KMS-11 (cell line): ENCODE measurements around the gene ZNF764.

ENCODE experiments used
- H2AFZ ChIP-seq: fragments of 200-600 bp; sonication (generic); 2 replicates; pipeline ENCODE4 v1.6.1; 2016; ENCODE audit warnings: antibody characterized with exemption, mixed run types, low read depth
- H3K27ac ChIP-seq: fragments of 200-600 bp; sonication (generic); 2 replicates; pipeline ENCODE4 v1.6.1; 2016; ENCODE audit warnings: mild to moderate bottlenecking, mixed run types
- H3K27me3 ChIP-seq: fragments of 200-600 bp; sonication (generic); 2 replicates; pipeline ENCODE4 v1.6.1; 2017; ENCODE audit warnings: mild to moderate bottlenecking, low read depth, mixed run types, moderate library complexity; ENCODE audit not compliant: insufficient read depth
- H3K36me3 ChIP-seq: fragments of 200-600 bp; sonication (generic); 2 replicates; pipeline ENCODE4 v1.6.1; 2017; ENCODE audit warnings: mild to moderate bottlenecking, mixed run types; ENCODE audit not compliant: insufficient read depth
- H3K4me1 ChIP-seq: fragments of 200-600 bp; sonication (generic); 2 replicates; pipeline ENCODE4 v1.6.1; 2016; ENCODE audit warnings: mild to moderate bottlenecking, low read depth, mixed run types; ENCODE audit not compliant: poor library complexity, severe bottlenecking
- H3K4me2 ChIP-seq: fragments of 200-600 bp; sonication (generic); 2 replicates; pipeline ENCODE4 v1.7.0; 2016; ENCODE audit warnings: mild to moderate bottlenecking, mixed run types
- H3K4me3 ChIP-seq: fragments of 200-600 bp; sonication (generic); IDR thresholded peaks from 2 replicates; pipeline ENCODE4 v1.6.1; 2017; ENCODE audit warnings: low read depth, low read length, mixed read lengths; ENCODE audit not compliant: insufficient read depth
- H3K79me2 ChIP-seq: fragments of 200-600 bp; sonication (generic); 2 replicates; pipeline ENCODE4 v1.6.1; 2016; ENCODE audit warnings: low read depth, mixed run types; ENCODE audit not compliant: insufficient read depth
- H3K9ac ChIP-seq: fragments of 200-600 bp; sonication (generic); 2 replicates; pipeline ENCODE4 v1.6.1; 2016; ENCODE audit warnings: mild to moderate bottlenecking, mixed run types
- H4K20me1 ChIP-seq: fragments of 200-600 bp; sonication (generic); 2 replicates; pipeline ENCODE4 v1.6.1; 2016; ENCODE audit warnings: mild to moderate bottlenecking, mixed run types; ENCODE audit not compliant: insufficient read depth
- TF ChIP-seq, protein P1 (sequence below): fragments of 200-600 bp; sonication (generic); conservative IDR thresholded peaks from 2 replicates; pipeline ENCODE4 v1.6.1; 2017; ENCODE audit warnings: low read depth, mild to moderate bottlenecking, antibody characterized with exemption, low read length, moderate library complexity, mixed read lengths

Gene ZNF764

DNA sequence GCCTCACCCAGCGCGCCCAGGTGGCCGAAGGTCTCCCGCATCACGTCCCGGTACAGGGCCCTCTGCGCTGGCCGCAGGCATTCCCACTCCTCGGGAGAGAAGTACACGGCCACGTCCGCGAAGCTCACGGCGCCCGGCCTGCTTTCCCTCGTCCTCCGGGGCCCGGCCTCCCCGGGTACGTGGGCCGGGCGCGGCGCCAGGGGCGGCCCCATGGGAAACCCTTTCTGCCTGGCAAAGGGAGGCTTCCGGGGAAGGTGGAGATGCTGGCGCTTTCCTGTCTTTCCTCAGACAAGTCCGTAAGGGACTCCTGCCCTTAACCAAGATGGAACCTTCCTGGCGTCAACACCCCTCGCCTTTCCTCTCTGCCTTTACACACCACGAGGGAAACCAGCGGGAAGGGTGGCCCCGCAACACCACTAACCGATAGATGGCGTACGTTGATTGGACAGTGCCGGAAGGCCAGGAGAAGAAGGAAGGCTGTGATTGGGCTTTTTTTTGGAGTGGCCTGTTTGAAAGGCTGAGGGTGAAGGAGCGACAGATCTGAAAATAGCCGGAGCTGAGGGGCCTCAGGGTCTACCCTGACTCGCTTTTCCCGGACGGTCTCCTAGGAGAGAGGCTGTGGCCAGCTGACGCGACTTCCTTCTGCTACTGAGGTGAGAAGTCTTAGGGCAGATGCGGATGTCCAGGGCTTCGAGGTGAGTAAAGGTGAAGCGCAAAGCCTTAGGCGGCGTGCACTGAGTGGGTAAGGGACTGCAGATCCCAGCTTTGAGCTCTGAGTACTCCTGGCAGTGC is 27.4 kb upstream of the ZNF764 start, which contains the start of gene ZNF785:
ZNF785 (minus strand) TSS at position 298 of the 792 bp plus-strand sequence; CDS start at position 212, 86 bp downstream.
- Histone ChIP-seq H3K79me2 (no peaks in the 10 kb centered on the region), H3K36me3 (no peaks in the 10 kb centered on the region), H3K4me2 (no peak within 1 kb of the TSS), H3K9ac (no peak within 1 kb of the TSS), H3K27me3 (no peaks in the 10 kb centered on the region), H3K4me1 (no peaks in the 10 kb centered on the region), H3K4me3 (no peak within 1 kb of the TSS), H4K20me1 (no peaks in the 10 kb centered on the region), H2AFZ (no peak within 1 kb of the TSS), H3K27ac (no peak within 1 kb of the TSS)
- TF ChIP-seq, protein P1, sequence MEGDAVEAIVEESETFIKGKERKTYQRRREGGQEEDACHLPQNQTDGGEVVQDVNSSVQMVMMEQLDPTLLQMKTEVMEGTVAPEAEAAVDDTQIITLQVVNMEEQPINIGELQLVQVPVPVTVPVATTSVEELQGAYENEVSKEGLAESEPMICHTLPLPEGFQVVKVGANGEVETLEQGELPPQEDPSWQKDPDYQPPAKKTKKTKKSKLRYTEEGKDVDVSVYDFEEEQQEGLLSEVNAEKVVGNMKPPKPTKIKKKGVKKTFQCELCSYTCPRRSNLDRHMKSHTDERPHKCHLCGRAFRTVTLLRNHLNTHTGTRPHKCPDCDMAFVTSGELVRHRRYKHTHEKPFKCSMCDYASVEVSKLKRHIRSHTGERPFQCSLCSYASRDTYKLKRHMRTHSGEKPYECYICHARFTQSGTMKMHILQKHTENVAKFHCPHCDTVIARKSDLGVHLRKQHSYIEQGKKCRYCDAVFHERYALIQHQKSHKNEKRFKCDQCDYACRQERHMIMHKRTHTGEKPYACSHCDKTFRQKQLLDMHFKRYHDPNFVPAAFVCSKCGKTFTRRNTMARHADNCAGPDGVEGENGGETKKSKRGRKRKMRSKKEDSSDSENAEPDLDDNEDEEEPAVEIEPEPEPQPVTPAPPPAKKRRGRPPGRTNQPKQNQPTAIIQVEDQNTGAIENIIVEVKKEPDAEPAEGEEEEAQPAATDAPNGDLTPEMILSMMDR, result no peak

DNA sequence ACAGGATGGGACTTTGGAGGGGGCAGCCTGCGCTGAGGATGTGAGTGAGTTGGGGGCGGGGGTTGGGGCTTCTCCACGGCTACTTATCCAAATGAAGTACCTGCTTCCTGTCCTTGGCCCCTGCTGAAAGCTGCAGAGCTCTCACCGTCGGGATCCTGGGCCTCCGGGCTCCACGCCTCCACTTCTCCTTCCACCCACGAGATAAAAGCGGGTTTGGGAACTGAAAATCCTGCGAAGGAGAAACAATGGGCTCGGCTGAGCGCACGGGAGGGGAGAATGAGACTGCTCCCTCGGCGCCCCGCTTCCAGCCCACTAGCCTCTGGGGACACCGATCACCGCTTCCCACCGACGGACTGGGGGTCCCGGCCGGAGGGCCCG is 26.8 kb upstream of the ZNF764 start:
- H4K20me1 ChIP-seq, result no peaks in the 10 kb centered on the region
- no peaks in the 10 kb centered on the region for H3K36me3 ChIP-seq
- H3K9ac ChIP-seq, result no peak overlapping the region
- no peak overlapping the region for H3K4me2 ChIP-seq
- H3K27me3 ChIP-seq, result no peaks in the 10 kb centered on the region
- no peak overlapping the region for H3K27ac ChIP-seq
- no peak overlapping the region for H2AFZ ChIP-seq
- no peak overlapping the region for H3K4me3 ChIP-seq
- no peaks in the 10 kb centered on the region for H3K79me2 ChIP-seq
- no peaks in the 10 kb centered on the region for H3K4me1 ChIP-seq
- TF ChIP-seq, protein P1, result no peak

DNA sequence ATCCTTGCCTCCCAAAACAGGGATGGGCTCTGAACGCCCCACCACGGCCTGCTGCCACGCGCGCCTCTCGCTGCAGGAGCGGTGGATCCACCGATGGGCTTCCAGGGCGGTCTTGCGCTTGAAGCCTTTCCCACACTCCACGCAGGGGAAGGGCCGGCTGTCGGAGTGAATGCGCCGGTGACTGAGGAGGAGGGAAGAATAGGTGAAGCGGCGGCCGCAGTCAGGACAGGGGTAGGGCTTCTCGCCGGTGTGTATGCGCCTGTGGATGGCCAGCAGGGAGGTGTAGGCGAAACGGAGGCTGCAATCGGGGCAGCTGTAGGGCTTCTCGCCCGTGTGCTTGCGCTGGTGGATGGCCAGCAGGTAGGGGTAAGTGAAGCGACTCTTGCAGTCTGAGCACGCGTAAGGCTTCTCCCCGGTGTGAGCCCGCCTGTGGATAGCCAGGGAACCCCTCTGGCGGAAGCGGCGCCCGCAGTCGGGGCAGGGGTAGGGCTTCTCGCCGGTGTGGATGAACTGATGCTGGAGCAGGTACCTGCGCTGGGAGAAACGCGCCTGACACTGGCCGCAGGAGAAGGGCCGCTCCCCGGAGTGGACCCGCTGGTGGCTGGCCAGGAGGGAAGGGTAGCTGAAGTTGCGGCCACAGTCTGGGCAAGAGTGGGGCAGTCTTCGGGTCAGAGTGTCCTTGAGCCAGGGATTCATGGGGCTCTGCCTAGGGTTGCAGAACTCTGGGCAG is 24.6 kb upstream of the ZNF764 start:
- Histone ChIP-seq H2AFZ (no peak overlapping the region), H3K27ac (no peak overlapping the region), H3K4me2 (no peak overlapping the region)

DNA sequence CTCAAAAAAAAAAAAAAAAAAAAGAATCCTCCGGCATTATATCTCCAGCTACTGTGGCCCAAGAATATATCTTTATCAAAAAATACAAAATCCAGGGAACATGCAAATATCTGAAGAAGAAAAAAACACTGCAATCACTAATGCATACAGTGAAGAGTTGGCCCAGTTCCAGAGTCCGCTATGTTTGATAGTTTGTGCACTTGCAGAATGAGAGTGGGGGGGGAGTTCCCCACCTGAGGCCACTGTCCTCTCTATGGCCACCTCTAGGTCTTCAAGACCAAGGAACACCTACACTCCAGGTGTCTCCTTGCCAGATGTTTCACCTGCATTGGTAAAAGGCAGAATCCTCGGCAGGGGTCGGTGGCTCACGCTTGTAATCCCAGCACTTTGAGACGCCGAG is 23.3 kb upstream of the ZNF764 start:
- TF ChIP-seq, protein P1, result no peak

More for the DNA sequence above, 24.6 kb upstream of the ZNF764 start:
- Histone ChIP-seq H3K4me3 (no peak overlapping the region), H3K9ac (no peak overlapping the region), H3K27me3 (no peaks in the 10 kb centered on the region), H4K20me1 (no peaks in the 10 kb centered on the region), H3K36me3 (no peaks in the 10 kb centered on the region), H3K4me1 (no peaks in the 10 kb centered on the region), H3K79me2 (no peaks in the 10 kb centered on the region)
- TF ChIP-seq, protein P1, result no peak

More for the DNA sequence above, 23.3 kb upstream of the ZNF764 start:
- no peaks in the 10 kb centered on the region for H3K36me3 ChIP-seq
- no peaks in the 10 kb centered on the region for H4K20me1 ChIP-seq
- H3K9ac ChIP-seq, result no peak overlapping the region
- H3K4me3 ChIP-seq, result no peak overlapping the region
- H2AFZ ChIP-seq, result no peak overlapping the region
- H3K27ac ChIP-seq, result no peak overlapping the region
- no peak overlapping the region for H3K4me2 ChIP-seq
- H3K4me1 ChIP-seq, result no peaks in the 10 kb centered on the region
- no peaks in the 10 kb centered on the region for H3K79me2 ChIP-seq
- no peaks in the 10 kb centered on the region for H3K27me3 ChIP-seq
